ENCODE measurements around the gene NPAS1. TPM values are rescaled to one million over a fixed set of nuclear protein-coding genes. Genes with fewer than 3 reads are reported as not detected.

Gene NPAS1, protein sequence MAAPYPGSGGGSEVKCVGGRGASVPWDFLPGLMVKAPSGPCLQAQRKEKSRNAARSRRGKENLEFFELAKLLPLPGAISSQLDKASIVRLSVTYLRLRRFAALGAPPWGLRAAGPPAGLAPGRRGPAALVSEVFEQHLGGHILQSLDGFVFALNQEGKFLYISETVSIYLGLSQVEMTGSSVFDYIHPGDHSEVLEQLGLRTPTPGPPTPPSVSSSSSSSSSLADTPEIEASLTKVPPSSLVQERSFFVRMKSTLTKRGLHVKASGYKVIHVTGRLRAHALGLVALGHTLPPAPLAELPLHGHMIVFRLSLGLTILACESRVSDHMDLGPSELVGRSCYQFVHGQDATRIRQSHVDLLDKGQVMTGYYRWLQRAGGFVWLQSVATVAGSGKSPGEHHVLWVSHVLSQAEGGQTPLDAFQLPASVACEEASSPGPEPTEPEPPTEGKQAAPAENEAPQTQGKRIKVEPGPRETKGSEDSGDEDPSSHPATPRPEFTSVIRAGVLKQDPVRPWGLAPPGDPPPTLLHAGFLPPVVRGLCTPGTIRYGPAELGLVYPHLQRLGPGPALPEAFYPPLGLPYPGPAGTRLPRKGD
- total RNA-seq = not detected

DNA sequence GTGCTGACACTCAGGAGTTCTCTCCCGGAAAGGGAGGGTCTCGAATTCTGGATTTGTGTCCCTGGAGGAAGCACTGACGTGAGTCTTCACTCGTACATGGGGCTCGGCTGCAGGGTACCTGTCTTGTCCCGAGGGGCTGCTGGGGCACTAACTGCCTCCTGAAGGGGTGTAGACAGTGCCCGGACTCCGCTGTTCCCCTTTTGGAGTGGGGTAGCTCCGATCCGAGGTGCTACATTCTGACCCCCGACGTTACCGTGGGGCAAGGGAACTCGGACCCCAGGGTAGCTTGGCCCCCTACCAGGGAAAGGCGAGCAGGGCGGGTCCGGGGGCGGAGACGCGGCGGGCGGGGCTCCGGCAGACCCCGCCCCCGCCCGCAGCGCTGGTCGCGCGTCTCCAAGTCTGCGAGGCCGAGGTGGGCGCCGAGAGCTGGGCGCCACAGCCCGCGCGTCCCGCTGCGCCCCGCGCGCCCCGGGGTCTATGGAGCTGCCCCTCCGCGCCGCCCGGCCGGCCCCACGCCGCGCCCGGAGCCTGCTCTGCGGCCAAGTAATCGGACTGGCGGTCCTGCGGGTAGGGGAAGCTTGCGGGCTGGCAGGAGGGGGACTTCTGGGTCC lies at the start of gene NPAS1:
TSS of gene NPAS1 (plus strand) at position 407 of the 611 bp plus-strand sequence. CDS start 1,211 bp downstream, outside the sequence.
- TF ChIP-seq, protein P1, sequence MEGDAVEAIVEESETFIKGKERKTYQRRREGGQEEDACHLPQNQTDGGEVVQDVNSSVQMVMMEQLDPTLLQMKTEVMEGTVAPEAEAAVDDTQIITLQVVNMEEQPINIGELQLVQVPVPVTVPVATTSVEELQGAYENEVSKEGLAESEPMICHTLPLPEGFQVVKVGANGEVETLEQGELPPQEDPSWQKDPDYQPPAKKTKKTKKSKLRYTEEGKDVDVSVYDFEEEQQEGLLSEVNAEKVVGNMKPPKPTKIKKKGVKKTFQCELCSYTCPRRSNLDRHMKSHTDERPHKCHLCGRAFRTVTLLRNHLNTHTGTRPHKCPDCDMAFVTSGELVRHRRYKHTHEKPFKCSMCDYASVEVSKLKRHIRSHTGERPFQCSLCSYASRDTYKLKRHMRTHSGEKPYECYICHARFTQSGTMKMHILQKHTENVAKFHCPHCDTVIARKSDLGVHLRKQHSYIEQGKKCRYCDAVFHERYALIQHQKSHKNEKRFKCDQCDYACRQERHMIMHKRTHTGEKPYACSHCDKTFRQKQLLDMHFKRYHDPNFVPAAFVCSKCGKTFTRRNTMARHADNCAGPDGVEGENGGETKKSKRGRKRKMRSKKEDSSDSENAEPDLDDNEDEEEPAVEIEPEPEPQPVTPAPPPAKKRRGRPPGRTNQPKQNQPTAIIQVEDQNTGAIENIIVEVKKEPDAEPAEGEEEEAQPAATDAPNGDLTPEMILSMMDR (IDR thresholded peaks at IDR 0.05) = no peak
- no peak for TF ChIP-seq POLR2A (IDR thresholded peaks at IDR 0.05)
- Histone ChIP-seq H3K4me3 (peak within 1 kb of the TSS in 3 of 4 donors; percentile 21 to 35 (median 27)), H3K27ac (no peak within 1 kb of the TSS), H3K9me3 (no peaks in the 10 kb centered on the region), H3K36me3 (no peaks in the 10 kb centered on the region), H3K4me1 (peaks cover 3 to 27% (median 21%) of the 10 kb centered on the region in 4 donors), H3K27me3 (peaks cover 0 to 52% of the 10 kb centered on the region in 2 donors)
- no peak for DNase-seq

DNA sequence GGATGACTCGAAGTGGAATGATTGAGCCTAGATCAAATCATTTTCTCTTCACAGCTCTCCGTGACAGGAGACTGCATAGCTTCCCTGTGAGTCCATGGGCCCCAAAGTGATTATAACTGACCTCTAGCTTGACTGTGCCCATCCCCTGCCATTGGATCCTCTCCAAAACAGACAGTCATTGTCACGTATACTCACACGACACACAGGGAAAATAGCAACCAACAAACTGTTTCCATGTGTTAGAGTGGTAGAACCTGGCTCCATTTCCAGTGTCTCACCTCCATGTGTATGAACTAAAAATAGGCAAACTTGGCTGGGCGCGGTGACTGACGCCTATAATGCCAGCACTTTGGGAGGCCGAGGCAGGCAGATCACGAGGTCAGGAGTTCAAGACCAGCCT lies 48.8 kb upstream of the NPAS1 start:
- no peak for DNase-seq
- H3K4me3 ChIP-seq = no peak overlapping the region
- no peaks in the 10 kb centered on the region for H3K27me3 ChIP-seq
- H3K36me3 ChIP-seq = peaks cover 0 to 6% (median 0%) of the 10 kb centered on the region in 3 donors
- no peaks in the 10 kb centered on the region for H3K9me3 ChIP-seq
- no peak overlapping the region for H3K27ac ChIP-seq
- TF ChIP-seq, protein P1 (IDR thresholded peaks at IDR 0.05) = no peak
- TF ChIP-seq POLR2A (IDR thresholded peaks at IDR 0.05) = no peak
- H3K4me1 ChIP-seq = peaks cover 0 to 30% (median 2%) of the 10 kb centered on the region in 4 donors

DNA sequence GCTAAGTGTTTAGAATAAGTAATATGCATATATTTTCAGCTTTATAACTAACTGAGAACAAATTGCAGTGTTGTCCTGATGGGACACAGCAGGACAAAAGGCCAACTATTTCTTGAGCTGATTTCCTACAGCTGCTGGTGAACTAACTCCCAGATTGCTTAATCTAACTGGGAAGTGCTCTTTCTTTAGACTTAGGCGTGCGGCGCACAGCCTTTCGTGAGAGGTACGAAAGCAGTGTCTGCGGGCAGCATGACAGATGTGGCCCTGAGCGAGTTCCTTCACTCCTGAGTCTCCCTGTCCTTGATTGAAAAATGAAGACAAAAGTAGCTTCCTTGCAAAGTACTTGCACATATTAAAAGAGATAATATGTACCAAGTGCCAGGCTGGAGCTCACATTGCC lies 47.3 kb upstream of the NPAS1 start:
- no peak for DNase-seq

DNA sequence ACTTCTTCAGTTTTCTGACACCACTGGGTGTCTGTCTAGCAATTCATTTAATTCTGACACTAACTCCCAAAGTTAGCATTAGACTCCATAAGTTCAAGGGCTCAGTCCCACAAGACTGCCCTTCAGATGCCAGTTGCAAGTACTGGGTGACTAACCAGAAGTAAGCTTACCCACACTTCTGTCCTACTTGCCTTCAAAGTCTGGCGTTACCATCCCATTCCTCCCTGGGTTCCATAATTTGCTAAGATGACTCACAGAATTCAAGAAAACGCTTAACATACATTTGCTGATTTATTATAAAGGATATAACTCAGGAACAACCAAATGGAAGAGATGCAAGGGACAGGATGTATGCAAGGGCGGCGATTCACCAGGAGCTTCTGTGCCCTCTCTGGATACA lies 45.5 kb upstream of the NPAS1 start:
- H3K9me3 ChIP-seq = no peaks in the 10 kb centered on the region
- TF ChIP-seq POLR2A (IDR thresholded peaks at IDR 0.05) = no peak
- TF ChIP-seq, protein P1 (IDR thresholded peaks at IDR 0.05) = no peak
- H3K27me3 ChIP-seq = no peaks in the 10 kb centered on the region
- H3K4me1 ChIP-seq = peaks cover 0 to 32% (median 2%) of the 10 kb centered on the region in 4 donors
- no peak overlapping the region for H3K4me3 ChIP-seq
- peaks cover 0 to 6% (median 0%) of the 10 kb centered on the region in 3 donors for H3K36me3 ChIP-seq
- H3K27ac ChIP-seq = no peak overlapping the region
- DNase-seq = no peak

More for the DNA sequence above, 47.3 kb upstream of the NPAS1 start:
- peaks cover 0 to 37% (median 3%) of the 10 kb centered on the region in 4 donors for H3K4me1 ChIP-seq
- no peak overlapping the region for H3K27ac ChIP-seq
- no peaks in the 10 kb centered on the region for H3K9me3 ChIP-seq
- no peaks in the 10 kb centered on the region for H3K27me3 ChIP-seq
- peaks cover 0 to 6% (median 0%) of the 10 kb centered on the region in 3 donors for H3K36me3 ChIP-seq
- no peak overlapping the region for H3K4me3 ChIP-seq
- TF ChIP-seq, protein P1 (IDR thresholded peaks at IDR 0.05) = no peak
- TF ChIP-seq POLR2A (IDR thresholded peaks at IDR 0.05) = no peak

DNA sequence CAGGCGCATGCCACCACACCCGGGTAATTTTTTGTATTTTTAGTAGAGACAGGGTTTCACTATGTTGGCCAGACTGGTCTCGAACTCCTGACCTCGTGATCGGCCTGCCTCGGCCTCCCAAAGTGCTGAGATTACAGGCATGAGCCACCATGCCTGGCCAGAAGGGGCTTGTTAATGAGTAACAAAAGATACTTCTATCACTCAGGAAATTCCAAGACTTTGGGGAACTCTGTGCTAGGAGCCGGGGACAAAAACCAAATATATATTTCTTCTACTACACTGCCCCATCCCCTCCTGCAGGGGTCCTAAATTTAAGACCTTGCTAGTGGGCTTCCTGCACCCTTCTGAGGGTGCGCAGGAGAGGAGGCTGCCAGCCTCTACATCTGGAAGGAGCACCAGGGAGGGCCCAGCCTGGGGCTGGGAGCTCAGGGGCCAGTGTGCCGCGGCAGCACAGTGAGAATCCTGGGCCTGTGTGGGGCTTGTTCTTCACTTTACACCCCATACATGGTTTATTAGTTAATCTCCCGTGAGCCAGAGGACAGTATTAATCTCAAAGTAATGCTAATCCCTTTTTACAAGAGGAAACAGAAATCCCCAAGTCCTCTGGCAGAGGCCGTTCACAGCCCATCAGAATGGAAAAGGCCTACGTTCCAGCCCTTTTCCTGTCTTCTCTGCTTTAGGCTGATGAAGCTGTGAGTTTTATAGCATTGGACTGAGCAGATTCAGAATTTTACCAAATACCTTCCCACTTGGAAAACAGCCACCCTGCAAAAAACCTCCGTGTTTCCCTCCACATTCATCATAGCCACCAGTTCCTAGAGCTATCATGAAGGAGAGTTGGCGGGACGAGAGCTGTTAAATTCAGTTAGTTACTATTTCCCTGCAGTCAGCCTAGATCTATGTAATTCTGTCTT lies 44.4 kb upstream of the NPAS1 start:
- Histone ChIP-seq H3K27me3 (no peaks in the 10 kb centered on the region), H3K36me3 (peaks cover 0 to under 1% (median 0%) of the 10 kb centered on the region in 3 donors), H3K4me1 (peaks cover 0 to 32% (median 2%) of the 10 kb centered on the region in 4 donors), H3K27ac (peak overlapping the region in 2 of 4 donors; percentile 5 to 26), H3K9me3 (no peaks in the 10 kb centered on the region), H3K4me3 (no peak overlapping the region)
- DNase-seq = no peak
- TF ChIP-seq, protein P1 (IDR thresholded peaks at IDR 0.05) = no peak
- no peak for TF ChIP-seq POLR2A (IDR thresholded peaks at IDR 0.05)

All from Peyer's patch (tissue), 4 donors.